Measurements from ENCODE around the gene NOL4L. TPM values are rescaled to one million over a fixed set of nuclear protein-coding genes. Genes with fewer than 3 reads are reported as not detected.

The NOL4L gene
- total and polyA plus RNA-seq, 2 experiments from 2014 or later: 38.8 to 39.2 TPM

DNA sequence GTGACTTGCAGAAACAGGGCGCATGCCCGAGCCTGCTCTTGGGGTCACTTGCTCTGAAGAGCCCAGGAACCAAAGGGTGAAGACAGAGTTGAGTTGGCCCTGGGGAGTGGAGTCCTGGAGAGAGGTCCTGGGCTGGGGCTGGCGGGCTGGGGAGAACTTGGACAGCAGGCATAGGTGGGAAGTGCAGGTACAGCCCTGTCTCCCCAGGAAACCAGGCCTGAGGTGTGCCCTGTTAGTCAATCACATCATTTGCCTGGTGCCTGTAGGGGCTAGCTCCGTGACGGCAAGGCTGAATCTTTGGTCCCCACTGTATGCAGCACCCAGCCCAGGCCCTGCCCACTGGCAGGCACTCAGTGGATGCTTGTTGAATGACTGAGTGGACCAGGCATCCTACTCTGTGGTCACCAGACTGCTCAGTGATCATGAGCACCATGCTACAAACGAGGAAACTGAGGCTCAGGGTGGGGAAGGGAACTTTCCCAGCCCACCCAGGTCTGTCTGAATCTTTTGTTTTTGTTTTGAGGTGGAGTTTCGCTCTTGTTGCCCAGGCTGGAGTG, 15.6 kb upstream of the NOL4L start (continued):
- TF ChIP-seq, protein P1, sequence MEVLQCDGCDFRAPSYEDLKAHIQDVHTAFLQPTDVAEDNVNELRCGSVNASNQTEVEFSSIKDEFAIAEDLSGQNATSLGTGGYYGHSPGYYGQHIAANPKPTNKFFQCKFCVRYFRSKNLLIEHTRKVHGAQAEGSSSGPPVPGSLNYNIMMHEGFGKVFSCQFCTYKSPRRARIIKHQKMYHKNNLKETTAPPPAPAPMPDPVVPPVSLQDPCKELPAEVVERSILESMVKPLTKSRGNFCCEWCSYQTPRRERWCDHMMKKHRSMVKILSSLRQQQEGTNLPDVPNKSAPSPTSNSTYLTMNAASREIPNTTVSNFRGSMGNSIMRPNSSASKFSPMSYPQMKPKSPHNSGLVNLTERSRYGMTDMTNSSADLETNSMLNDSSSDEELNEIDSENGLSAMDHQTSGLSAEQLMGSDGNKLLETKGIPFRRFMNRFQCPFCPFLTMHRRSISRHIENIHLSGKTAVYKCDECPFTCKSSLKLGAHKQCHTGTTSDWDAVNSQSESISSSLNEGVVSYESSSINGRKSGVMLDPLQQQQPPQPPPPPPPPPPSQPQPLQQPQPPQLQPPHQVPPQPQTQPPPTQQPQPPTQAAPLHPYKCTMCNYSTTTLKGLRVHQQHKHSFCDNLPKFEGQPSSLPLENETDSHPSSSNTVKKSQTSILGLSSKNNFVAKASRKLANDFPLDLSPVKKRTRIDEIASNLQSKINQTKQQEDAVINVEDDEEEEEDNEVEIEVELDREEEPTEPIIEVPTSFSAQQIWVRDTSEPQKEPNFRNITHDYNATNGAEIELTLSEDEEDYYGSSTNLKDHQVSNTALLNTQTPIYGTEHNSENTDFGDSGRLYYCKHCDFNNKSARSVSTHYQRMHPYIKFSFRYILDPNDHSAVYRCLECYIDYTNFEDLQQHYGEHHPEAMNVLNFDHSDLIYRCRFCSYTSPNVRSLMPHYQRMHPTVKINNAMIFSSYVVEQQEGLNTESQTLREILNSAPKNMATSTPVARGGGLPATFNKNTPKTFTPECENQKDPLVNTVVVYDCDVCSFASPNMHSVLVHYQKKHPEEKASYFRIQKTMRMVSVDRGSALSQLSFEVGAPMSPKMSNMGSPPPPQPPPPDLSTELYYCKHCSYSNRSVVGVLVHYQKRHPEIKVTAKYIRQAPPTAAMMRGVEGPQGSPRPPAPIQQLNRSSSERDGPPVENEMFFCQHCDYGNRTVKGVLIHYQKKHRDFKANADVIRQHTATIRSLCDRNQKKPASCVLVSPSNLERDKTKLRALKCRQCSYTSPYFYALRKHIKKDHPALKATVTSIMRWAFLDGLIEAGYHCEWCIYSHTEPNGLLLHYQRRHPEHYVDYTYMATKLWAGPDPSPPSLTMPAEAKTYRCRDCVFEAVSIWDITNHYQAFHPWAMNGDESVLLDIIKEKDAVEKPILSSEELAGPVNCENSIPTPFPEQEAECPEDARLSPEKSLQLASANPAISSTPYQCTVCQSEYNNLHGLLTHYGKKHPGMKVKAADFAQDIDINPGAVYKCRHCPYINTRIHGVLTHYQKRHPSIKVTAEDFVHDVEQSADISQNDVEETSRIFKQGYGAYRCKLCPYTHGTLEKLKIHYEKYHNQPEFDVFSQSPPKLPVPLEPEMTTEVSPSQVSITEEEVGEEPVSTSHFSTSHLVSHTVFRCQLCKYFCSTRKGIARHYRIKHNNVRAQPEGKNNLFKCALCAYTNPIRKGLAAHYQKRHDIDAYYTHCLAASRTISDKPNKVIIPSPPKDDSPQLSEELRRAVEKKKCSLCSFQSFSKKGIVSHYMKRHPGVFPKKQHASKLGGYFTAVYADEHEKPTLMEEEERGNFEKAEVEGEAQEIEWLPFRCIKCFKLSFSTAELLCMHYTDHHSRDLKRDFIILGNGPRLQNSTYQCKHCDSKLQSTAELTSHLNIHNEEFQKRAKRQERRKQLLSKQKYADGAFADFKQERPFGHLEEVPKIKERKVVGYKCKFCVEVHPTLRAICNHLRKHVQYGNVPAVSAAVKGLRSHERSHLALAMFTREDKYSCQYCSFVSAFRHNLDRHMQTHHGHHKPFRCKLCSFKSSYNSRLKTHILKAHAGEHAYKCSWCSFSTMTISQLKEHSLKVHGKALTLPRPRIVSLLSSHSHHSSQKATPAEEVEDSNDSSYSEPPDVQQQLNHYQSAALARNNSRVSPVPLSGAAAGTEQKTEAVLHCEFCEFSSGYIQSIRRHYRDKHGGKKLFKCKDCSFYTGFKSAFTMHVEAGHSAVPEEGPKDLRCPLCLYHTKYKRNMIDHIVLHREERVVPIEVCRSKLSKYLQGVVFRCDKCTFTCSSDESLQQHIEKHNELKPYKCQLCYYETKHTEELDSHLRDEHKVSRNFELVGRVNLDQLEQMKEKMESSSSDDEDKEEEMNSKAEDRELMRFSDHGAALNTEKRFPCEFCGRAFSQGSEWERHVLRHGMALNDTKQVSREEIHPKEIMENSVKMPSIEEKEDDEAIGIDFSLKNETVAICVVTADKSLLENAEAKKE (CRISPR knock-in tag; IDR thresholded peaks at IDR 0.05): no peak
- no peak for TF ChIP-seq STAT1 (IDR thresholded peaks at IDR 0.05; ENCODE audit: unreplicated experiment)
- TF ChIP-seq REST (IDR thresholded peaks at IDR 0.05; ENCODE audit: unreplicated experiment): no peak
- no peak for TF ChIP-seq POLR2AphosphoS5 (IDR thresholded peaks at IDR 0.05; ENCODE audit: low read depth)
- no peak for TF ChIP-seq ZNF114 (CRISPR knock-in tag; IDR thresholded peaks at IDR 0.05)

Measured in GM23338 (cell line).